GM19328 (cell line): Measurements from ENCODE around the gene PTPRK.
"Not testable (repeated sequence)": the region's sequence is repeated elsewhere in the genome, so short reads cannot be mapped to it uniquely, and the experiment has no call there.

Experiments
- ATAC-seq: cut with Tn5 transposase; IDR thresholded peaks from one replicate; pipeline ENCODE4 v1.9.1; 2021; ENCODE audit warnings: mild to moderate bottlenecking, moderate library complexity; ENCODE audit not compliant: unreplicated experiment

PTPRK gene

DNA sequence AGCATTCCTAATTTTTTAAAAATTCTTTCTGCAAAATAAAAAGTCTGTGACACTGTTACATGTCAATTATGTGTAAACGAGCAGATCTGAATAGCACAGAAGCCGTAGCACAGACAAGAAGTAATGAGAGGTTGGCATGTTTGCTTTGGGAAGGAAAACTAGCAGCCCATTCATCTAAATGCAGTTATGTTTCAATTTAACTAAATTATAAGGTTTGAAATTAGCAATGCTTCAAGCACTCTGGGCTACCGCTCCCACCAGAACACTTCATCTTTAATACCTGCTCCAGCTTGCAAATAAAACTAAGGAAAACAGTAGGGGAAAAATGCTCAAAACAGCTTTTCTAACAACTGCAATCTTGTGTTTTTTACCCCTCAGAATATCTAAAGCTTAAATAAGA lies 73.9 kb downstream of the PTPRK start:
- ATAC-seq, result no peak

DNA sequence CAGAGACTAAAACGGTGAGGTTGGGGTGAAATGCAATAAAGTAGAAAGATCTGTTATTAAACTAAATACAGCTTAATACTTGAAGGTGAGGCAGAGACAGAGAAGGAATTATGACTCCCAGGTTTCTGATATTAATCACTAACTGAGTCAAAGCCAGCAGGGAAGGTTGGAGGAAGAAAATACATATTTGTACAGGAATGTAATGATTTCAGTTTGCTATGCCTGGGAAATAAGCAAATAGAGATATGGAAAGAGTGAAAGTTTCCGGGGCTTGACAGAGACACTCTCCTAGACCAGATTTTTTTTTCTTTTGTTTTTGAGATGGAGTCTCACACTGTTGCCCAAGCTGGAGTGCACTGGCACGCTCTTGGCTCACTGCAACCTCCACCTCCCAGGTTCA lies 76.8 kb downstream of the PTPRK start:
- no peak for ATAC-seq

DNA sequence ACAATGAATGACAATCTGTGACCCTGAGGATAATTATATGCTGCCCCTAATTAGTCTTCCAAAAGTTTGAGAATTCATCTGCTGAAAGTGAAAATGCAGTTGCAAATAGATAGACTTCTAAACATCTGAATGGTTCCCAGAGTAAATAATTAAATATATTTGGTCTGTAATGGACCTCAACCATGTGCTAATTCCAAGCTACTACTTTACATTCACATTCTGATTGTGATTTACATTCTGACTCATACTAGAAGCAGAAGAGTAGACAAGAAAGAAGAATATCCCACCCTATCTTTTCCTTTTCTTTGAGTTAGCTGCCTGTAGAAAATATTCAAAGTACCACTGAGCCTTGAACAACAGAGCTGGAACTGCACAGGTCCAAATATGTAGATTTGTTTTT lies 80.8 kb downstream of the PTPRK start:
- no peak for ATAC-seq

DNA sequence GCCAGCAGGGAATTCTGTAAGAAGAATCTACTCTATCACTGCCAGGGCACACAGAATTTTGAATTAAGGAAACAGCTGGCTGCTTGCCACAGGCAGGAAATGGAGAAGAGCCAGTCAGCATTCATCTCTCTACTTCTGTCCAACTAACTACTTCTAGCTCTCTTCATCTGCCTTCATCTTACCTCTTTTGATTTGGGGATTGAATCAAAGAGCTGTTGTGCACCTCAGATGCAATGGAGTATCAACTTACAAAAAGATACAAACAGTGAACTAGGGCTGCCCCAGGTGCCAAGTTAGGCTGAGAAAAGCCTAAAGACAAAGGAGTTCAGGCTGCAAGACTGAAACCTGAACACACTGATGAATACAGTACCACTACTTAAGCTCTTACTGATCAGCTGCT lies 82.0 kb downstream of the PTPRK start:
- ATAC-seq, result no peak

DNA sequence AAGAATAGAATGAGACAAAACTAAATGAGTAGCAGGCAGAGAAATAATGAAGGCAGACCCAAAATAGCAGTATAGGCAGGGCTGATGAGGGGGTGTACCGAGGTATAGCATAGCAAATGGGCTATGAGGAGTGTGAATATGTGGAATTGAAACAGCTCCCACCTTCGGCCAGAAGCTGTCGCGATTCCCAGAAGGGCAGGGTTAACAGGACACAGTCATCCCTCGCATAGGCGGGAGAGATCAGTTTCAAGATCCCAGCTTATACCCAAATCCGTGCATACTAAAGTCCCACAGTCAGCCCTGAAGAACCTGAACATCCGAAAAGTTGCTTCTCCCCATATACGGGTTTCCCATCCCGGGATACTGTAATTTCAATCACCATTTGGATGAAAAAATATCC lies 82.7 kb downstream of the PTPRK start:
- ATAC-seq, result no peak

DNA sequence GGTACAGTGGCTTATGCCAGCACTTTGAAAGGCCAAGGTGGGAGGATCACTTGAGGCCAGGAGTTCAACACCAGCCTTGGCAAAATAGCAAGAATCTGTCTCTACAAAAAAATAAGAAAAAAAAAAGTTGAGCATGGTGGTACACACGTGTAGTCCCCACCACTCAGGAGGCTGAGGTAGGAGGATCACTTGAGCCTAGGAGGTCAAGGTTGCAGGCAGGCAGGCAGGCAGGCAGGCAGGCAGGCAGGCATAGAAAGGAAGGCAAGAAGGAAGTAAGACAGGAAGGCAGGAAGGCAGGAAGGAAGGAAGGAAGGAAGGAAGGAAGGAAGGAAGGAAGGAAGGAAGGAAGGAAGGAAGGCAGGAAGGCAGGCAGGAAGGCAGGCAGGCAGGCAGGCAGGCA lies 85.6 kb downstream of the PTPRK start:
- ATAC-seq, result not testable (repeated sequence)

DNA sequence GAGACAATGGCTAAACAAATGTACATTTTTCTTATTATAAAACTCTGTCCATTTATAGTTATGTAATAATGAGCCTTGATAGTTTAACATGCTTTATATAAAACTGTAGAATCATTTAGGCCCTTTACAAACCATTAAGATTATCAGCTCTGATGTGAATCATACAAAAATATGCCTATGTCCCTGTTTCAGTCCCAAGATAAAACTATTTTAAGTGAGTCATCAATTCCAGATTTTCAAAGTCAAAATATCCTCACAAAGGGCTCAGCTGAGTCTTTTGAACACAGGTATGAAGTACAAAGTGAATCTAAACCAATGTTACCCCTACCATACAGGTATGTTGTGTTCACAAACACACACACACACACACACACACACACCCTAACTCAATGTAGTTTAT lies 88.0 kb downstream of the PTPRK start:
- ATAC-seq, result no peak

DNA sequence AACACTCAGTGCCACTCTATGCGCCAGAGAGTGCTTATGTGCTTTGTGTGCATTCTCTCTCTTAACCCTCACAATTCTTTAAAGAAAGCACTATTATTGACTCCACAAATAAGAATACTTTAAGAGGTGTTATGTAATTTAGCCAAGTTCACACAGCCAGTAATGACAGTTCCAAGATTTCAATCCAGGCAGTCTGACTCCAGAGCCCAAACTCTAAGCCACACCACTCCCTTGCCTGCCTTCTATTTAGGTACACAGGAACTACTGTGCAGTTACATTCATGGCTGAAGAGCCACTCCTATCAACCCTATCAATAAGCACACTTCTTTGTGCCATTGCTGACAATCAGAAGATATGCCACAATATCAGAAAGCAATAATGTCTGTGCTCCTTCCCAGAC lies 93.3 kb downstream of the PTPRK start:
- no peak for ATAC-seq

DNA sequence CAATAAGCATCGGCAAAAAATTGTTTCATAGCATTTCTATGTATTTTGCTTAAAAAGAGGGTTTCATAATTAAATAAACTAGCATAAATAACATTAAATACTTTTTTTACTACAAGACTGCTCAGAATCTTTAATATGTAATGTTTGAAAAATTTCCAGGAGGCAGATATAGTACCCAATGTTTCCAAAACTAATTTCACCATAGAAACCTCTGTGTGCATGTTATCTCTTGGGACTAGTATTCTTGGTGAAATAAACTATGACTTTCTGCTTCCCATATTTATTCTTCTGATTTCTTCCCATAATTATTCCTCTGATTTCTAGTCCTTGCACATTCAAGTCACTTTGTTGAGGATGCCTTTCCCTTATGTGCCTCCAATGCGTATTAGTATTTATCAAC lies 94.5 kb downstream of the PTPRK start:
- no peak for ATAC-seq

DNA sequence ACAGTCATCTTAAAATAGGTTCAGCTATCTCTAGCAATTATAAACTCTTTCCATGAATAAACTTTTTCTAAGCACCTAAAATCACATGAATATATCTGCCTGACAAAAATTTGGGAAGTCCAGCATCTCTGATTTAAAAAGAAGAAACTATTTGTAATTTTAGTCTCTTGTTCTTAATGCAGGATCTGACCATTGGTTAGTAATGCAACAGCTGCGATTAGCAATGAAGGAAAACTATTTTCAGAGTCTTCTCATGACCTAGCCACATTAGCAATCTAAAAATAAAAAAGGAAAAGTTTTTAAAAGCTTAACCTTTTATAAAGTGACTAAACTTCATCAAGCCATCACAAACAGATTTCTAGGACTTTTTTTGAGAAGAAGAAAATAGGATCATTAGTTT lies 97.5 kb downstream of the PTPRK start:
- ATAC-seq, result no peak

DNA sequence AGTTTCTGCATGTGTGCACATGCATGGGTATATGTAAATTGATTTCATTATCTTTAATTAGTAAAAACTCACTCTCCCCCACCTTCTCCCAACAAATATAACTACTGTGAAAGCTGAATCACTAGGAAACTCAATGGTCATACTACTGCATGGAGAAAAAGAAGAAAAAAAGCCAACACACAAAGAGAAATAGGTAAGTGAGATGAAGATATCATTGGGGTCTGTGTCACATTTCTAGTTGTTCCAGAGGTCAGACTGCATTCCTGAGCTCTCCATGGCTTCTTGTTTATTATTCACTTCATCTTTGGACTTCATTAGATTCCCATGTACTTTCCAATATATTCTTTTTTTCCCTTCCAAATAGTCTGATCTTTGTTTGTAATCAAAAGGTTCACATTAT lies 98.2 kb downstream of the PTPRK start:
- ATAC-seq, result no peak

DNA sequence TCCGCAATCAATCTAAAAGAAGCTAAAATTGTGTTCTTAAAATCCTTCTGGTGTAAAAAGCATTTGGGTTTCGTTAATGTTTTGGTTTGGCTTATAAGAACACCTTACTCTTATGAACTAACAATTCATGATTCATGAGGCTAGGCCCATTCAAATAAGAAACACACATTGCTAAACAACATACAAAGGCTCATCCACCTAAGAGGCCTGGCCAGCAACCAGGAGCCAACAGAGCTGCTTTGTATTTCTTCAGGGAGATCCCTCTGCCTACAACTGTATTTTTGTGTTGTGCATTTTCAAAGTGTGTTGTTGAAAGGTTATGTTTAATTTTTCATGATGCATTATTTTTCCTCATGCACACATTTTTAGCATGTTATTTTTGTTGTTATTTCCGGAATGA lies 98.6 kb downstream of the PTPRK start:
- no peak for ATAC-seq

DNA sequence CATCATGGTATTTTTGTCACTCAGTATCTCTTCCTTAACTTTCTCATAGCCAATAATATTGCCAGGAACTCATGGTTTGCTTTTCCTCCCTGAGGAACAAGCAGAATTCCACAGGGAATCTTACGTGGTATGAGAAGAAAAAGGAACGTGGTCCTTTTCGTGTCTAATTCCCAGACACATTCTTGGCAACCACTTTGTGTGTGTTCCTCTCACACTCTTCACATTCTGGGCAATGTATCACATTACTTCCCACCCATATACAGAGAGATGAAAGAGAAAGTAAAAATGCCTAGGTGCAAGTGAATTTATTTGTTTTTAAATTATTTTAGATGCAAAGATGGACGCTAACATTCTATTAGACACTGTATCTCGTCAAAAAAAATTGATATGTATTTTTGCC lies 102.7 kb downstream of the PTPRK start:
- no peak for ATAC-seq

DNA sequence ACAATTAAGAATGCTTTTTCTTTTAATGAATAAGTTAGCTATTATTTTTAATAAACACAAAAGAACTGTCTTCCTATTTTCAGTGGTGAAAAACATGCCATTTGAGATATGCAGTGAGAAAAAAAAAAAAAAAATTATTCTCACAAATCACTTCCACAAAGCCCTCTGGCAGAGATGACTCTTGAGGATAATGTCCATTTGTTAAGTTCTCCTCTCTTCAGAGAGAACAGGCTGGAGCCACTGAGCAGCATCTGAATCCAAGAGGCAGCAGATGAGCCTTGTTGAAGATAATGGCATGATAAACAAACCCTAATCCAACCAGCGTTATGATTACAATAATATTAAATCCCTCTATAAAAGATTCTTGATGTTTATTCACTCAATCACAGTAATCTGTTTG lies 105.0 kb downstream of the PTPRK start:
- no peak for ATAC-seq

DNA sequence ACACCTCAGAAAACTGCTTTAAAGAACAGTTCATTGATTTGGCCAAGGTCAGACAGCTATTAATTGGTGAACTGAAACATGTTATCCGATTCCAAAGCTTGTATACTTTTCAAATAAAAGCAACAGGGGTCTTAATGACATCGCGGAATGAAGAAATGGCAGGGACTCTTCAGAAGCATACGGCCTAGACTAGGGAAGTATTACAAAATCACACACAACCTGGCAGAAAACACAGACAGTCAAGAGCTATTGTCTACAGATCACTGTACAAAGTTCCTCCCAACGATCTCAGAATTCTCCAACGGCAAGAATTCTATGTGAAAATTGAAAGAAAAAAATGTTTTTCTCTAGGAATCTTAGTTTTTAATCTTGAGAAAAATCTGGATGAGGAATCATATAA lies 105.5 kb downstream of the PTPRK start:
- no peak for ATAC-seq

DNA sequence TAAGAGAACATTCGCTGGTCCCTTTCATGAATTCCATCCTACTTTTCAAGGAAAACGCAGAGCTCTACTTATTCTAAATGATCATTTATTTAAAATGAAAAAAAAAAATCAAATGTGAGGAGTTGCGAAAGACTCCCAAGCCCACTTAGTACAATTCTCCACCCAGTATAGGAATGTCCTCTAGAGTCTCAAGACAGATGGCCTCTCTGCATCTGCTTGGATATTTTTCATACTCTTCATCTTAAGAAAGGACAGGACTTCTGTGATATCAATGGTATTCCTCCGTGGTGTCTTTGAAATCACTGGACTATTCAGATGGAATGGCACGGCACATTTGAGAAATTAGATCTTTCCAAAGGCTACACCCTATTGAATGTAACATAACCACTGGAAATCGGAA lies 107.1 kb downstream of the PTPRK start:
- ATAC-seq, result no peak

DNA sequence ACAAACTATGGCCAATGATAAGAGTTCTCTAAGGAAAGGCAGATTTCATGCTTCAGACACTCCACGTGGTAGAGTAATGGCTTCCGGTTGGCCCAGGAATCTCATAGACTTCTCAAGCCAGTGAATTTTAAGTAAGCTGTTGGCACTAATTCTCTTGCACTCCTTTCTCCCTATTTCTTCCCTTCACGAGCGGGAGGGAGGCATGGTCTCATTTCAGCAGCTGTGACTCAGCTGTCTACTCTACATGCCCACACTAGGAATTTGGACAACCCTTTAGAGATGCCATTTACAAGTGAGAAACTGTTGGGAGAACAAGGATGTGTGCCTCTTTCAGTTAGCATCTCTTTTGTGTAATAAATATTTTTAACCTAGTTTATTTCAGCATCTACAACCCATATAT lies 107.7 kb downstream of the PTPRK start:
- no peak for ATAC-seq

DNA sequence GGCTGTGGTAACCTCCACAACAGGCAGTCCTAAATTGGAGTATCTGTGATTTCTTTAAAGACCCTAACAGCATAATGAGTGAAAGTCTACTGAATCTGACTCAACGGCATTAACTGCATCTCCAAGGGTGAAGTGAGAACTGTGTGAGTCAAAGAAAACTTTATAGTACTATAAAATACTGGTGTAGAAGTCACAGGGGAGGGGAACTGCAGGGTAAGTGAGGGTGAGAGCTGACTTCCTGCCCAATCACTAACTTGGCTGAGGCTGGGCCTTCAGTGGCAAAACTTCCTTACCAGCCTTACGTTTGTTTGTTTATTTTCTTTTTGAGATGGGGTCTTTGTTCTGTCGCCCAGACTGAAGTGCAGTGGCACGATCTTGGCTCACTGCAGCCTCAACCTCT lies 109.8 kb downstream of the PTPRK start:
- no peak for ATAC-seq

DNA sequence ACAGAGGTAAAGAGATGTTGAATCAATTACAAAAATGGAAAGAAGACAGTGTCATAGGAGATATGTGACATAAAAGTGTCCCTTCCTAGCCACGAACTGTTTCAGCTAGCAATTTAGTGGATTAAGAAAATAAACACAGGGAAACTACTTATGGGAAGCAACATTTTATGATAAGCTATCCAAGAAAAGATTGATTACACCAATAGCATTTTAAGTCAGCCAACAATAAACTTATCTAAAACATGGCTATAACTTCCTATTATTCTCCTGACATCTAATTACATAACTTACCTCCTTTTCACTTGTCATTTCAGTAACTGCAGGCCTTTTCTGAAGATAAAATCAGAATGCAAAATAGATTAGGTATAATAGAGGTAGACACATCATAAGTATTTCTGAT lies 111.4 kb downstream of the PTPRK start:
- ATAC-seq, result no peak

DNA sequence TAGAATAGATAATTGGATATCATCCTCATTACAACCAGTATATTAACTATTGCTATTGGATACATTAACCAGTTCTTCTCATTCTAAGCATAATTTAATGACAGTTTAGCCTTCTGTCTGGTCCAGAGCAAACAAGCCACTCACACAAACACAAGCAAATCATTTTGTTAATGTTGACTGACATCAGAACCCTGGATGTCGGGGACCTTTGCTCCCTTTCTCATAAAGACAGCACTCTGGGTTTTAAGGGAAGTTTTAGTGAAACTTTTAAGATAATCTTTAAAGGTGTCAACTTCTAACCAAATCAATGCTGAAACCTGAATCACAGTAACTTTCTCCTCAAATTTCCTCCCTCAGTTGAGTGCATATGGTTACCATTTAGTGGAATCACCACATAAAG lies 113.9 kb downstream of the PTPRK start:
- ATAC-seq, result no peak

DNA sequence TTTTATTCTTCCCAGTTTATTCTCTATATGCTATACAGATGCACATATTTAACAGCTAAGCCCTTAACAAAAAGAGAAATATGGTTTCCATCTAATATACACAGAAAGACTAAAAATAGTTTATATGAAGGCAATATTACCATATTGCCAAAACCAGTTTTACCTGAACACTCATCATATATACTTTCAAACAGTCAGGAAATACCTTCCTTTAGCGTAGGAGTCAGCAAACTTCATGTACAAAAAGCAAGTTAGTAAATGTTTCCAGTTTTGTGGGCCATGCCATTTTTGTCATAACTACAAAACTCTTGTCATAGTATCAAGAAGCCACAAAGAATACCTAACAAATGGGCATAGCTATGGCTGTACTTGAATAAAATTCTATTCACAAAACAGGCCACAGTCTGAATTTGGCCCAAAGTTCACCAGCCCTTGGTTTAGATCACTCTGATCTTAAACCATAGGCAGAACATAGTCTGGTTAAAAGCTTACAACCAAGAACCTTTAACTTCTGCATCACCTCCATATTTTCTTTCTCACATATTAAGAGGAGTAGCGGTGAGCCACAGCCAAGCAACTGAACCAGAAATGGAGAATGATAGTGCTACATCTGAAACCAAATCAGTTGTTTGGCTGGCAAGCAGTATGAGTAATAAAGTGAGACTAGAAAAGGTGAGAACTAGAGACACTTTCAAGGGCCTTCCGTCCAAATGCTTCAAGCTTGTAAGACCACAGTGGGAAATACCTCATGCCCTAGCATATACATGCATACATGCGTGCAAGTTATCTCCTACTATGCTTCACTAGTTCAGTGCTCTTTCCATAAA lies 116.6 kb downstream of the PTPRK start:
- ATAC-seq, result no peak

DNA sequence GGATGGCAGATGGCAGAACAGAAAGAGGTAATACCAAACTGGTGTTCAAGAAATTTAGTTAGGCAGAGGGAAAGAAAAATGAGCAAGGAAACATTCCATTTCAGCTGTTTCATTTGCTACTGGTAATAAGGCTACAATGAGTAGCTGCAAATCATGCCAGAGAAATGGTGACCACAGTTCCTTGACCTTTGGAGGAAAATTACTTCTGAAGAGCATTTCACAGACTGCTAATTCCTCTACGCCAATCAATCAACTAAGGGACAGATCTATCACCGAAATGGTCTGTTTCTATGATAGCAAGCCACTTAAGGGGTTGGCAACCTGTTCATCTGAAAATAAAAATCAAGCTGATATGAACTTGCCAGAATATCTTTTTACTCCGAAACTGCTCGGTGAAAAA lies 119.5 kb downstream of the PTPRK start:
- no peak for ATAC-seq

DNA sequence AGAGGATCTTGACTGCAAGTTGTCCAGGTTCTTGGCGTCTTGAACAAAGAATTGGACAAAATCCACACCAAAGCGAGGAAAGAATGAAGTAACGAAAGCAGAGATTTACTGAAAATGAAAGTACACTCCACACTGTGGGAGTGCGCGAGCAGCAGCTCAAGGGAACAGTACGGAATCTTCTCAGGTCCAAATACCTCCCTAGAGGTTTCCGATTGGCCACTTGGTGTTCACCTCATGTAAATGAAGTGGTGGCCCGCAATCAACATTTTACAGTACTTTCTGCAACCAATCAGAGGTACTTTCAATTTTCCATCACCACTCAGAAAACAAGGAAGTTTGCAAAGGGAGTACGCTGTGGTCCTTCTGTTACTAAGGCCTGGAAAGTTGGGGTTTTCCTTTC lies 122.4 kb downstream of the PTPRK start:
- ATAC-seq, result no peak
